Vagina (tissue), 2 donors: ENCODE measurements around the gene MYO1E. TPM values are rescaled to one million over a fixed set of nuclear protein-coding genes. Genes with fewer than 3 reads are reported as not detected.

Experiments
- DNase-seq, 2 donors: peaks; one replicate each; pipeline ENCODE4 v3.0.0-alpha.2; 2017; ENCODE audit errors: extremely low spot score in 2 of 2
- H3K27ac ChIP-seq: fragments of 200-600 bp; sonication (generic); one replicate; pipeline ENCODE4 v1.5.1; 2019
- H3K27me3 ChIP-seq: fragments of 200-600 bp; sonication (generic); one replicate; pipeline ENCODE4 v1.5.1; 2019
- H3K36me3 ChIP-seq, 2 donors: fragments of 200-600 bp; sonication (generic); one replicate each; pipeline ENCODE4 v1.5.1; 2017 to 2019
- H3K4me1 ChIP-seq: fragments of 200-600 bp; sonication (generic); one replicate; pipeline ENCODE4 v1.5.1; 2019
- H3K4me3 ChIP-seq, 2 donors: fragments of 200-600 bp; sonication (generic); 1 replicate in 1 of 2; 2 replicates in 1 of 2; pipeline ENCODE4 v1.5.1; 2016 to 2019
- H3K9me3 ChIP-seq: fragments of 200-600 bp; sonication (generic); one replicate; pipeline ENCODE4 v1.5.1; 2019
- CTCF ChIP-seq, 3 experiments: fragments of 450-650 bp in 2 of 3; fragments of 200-600 bp in 1 of 3; sonication (generic) in 1 of 3; IDR thresholded peaks; one replicate each; pipeline ENCODE4 v1.5.1; 2017 to 2019; ENCODE audit warnings: antibody characterized with exemption in 3 of 3, mild to moderate bottlenecking in 2 of 3, moderate library complexity in 2 of 3
- POLR2A ChIP-seq, 2 donors: fragments of 450-650 bp; IDR thresholded peaks; one replicate each; pipeline ENCODE4 v1.6.1; 2017; ENCODE audit warnings: antibody characterized with exemption in 2 of 2, mild to moderate bottlenecking in 2 of 2, moderate library complexity in 2 of 2
- POLR2AphosphoS5 ChIP-seq, 2 donors: sonication (generic); formaldehyde crosslinking; IDR thresholded peaks; one replicate each; pipeline ENCODE4 v1.9.0; 2017; ENCODE audit warnings: antibody characterized with exemption in 2 of 2, mild to moderate bottlenecking in 2 of 2, low read depth in 1 of 2; ENCODE audit not compliant: insufficient read depth in 1 of 2
- intact Hi-C: fragments of 100-400 bp; cut with DNase I; formaldehyde crosslinking; loops from one replicate; pipeline ENCODE4 v1.15.1; 2023
- total RNA-seq: library from RNA; depleted of rRNA; stranded (reverse); fragments of >200 nt; gene quantifications from one replicate; pipeline ENCODE4 v1.2.3, GENCODE V29; 2016

The MYO1E gene
- total RNA-seq, 1 donor from 2014 or later: 16.9 TPM

- peaks cover 0 to 43% of the 10 kb centered on the region in 2 donors for H3K36me3 ChIP-seq
Measured at GRCh38 chr15:59154243-59154642, 218.4 kb downstream of the MYO1E start.

GRCh38 chr15:59153466-59153865 lies 219.2 kb downstream of the MYO1E start:
- Histone ChIP-seq H3K36me3 (peaks cover 0 to 43% of the 10 kb centered on the region in 2 donors), H3K9me3 (no peaks in the 10 kb centered on the region), H3K27me3 (no peaks in the 10 kb centered on the region), H3K4me3 (no peak overlapping the region), H3K4me1 (peaks cover 16% of the 10 kb centered on the region), H3K27ac (no peak overlapping the region)
- intact Hi-C loops: no loop called here
- DNase-seq: no peak
- TF ChIP-seq CTCF (IDR thresholded peaks at IDR 0.05) (no peak), POLR2A (IDR thresholded peaks at IDR 0.05) (no peak), POLR2AphosphoS5 (IDR thresholded peaks at IDR 0.05; ENCODE audit: insufficient read depth in 1 of 2, low read depth in 1 of 2) (no peak)

More at GRCh38 chr15:59154243-59154642, 218.4 kb downstream of the MYO1E start:
- peaks cover 16% of the 10 kb centered on the region for H3K4me1 ChIP-seq
- TF ChIP-seq POLR2A (IDR thresholded peaks at IDR 0.05) (no peak), CTCF (IDR thresholded peaks at IDR 0.05) (no peak), POLR2AphosphoS5 (IDR thresholded peaks at IDR 0.05; ENCODE audit: insufficient read depth in 1 of 2, low read depth in 1 of 2) (no peak)
- no peaks in the 10 kb centered on the region for H3K9me3 ChIP-seq
- no peak overlapping the region for H3K4me3 ChIP-seq
- no peaks in the 10 kb centered on the region for H3K27me3 ChIP-seq
- DNase-seq: no peak
- no peak overlapping the region for H3K27ac ChIP-seq
- intact Hi-C loops: no loop called here

- Histone ChIP-seq H3K36me3 (peaks cover 0 to 42% of the 10 kb centered on the region in 2 donors), H3K27me3 (no peaks in the 10 kb centered on the region), H3K4me1 (peaks cover 13% of the 10 kb centered on the region), H3K4me3 (no peak overlapping the region), H3K9me3 (no peaks in the 10 kb centered on the region), H3K27ac (no peak overlapping the region)
- intact Hi-C loops: no loop called here
- TF ChIP-seq CTCF (IDR thresholded peaks at IDR 0.05) (no peak), POLR2A (IDR thresholded peaks at IDR 0.05) (no peak), POLR2AphosphoS5 (IDR thresholded peaks at IDR 0.05; ENCODE audit: insufficient read depth in 1 of 2, low read depth in 1 of 2) (no peak)
- DNase-seq: no peak
Measured at GRCh38 chr15:59152694-59153450, 219.8 kb downstream of the MYO1E start.

GRCh38 chr15:59150185-59150584 lies 222.5 kb downstream of the MYO1E start:
- H3K9me3 ChIP-seq: no peaks in the 10 kb centered on the region
- intact Hi-C loops: no loop called here
- H3K27ac ChIP-seq: no peak overlapping the region
- no peak overlapping the region for H3K4me3 ChIP-seq
- no peaks in the 10 kb centered on the region for H3K27me3 ChIP-seq
- H3K4me1 ChIP-seq: peaks cover 8% of the 10 kb centered on the region
- no peak for DNase-seq
- no peak for TF ChIP-seq POLR2AphosphoS5 (IDR thresholded peaks at IDR 0.05; ENCODE audit: insufficient read depth in 1 of 2, low read depth in 1 of 2)
- no peak for TF ChIP-seq CTCF (IDR thresholded peaks at IDR 0.05)
- no peak for TF ChIP-seq POLR2A (IDR thresholded peaks at IDR 0.05)
- peaks cover 0 to 30% of the 10 kb centered on the region in 2 donors for H3K36me3 ChIP-seq

GRCh38 chr15:59148153-59148833 lies 224.4 kb downstream of the MYO1E start:
- H3K4me1 ChIP-seq: peaks cover 8% of the 10 kb centered on the region
- no peaks in the 10 kb centered on the region for H3K27me3 ChIP-seq
- intact Hi-C loops: no loop called here
- DNase-seq: no peak
- no peak overlapping the region for H3K27ac ChIP-seq
- no peak overlapping the region for H3K4me3 ChIP-seq
- no peaks in the 10 kb centered on the region for H3K9me3 ChIP-seq
- peaks cover 0 to 26% of the 10 kb centered on the region in 2 donors for H3K36me3 ChIP-seq
- TF ChIP-seq POLR2A (IDR thresholded peaks at IDR 0.05): no peak
- TF ChIP-seq POLR2AphosphoS5 (IDR thresholded peaks at IDR 0.05; ENCODE audit: insufficient read depth in 1 of 2, low read depth in 1 of 2): no peak
- no peak for TF ChIP-seq CTCF (IDR thresholded peaks at IDR 0.05)
